MM.1S (cell line): ENCODE data around the gene ATP2B2.

ENCODE experiments used
- EZH2 ChIP-seq: fragments of 300-600 bp; sonication (generic); optimal IDR thresholded peaks from 2 replicates; pipeline ENCODE3; 2017; ENCODE audit warnings: low read depth, mild to moderate bottlenecking, antibody characterized with exemption, low read length, mixed read lengths
- EZH2phosphoT487 ChIP-seq: fragments of 300-600 bp; sonication (generic); IDR thresholded peaks from 2 replicates; pipeline ENCODE4 v1.6.1; 2018; ENCODE audit warnings: antibody characterized with exemption, low read length
- TF ChIP-seq, protein P1 (sequence below): fragments of 300-600 bp; sonication (generic); IDR thresholded peaks from 2 replicates; pipeline ENCODE4 v1.5.1; 2016; ENCODE audit warnings: antibody characterized with exemption, low read length, mixed read lengths

DNA sequence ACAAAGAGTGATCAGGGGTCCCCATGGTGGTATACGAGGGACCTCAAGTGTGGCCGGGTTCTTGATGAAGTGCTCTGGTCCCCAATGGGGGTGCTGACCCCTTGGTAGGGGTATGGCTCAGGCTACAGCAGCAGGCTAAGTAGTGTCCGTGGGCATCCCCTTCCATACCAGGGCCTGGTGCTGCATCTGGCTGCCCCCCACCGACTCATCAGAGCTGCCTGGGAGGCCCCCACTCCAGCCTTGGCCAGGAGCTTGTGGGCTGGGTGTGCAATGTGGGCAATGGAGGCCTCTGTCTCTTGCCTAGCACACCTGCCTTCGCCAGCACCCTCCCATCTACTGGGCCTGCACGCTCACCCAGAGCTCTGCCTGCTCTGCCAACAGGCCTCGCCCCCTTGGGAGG lies 125.4 kb downstream of the ATP2B2 start:
- TF ChIP-seq, protein P1, sequence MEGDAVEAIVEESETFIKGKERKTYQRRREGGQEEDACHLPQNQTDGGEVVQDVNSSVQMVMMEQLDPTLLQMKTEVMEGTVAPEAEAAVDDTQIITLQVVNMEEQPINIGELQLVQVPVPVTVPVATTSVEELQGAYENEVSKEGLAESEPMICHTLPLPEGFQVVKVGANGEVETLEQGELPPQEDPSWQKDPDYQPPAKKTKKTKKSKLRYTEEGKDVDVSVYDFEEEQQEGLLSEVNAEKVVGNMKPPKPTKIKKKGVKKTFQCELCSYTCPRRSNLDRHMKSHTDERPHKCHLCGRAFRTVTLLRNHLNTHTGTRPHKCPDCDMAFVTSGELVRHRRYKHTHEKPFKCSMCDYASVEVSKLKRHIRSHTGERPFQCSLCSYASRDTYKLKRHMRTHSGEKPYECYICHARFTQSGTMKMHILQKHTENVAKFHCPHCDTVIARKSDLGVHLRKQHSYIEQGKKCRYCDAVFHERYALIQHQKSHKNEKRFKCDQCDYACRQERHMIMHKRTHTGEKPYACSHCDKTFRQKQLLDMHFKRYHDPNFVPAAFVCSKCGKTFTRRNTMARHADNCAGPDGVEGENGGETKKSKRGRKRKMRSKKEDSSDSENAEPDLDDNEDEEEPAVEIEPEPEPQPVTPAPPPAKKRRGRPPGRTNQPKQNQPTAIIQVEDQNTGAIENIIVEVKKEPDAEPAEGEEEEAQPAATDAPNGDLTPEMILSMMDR, result no peak
- TF ChIP-seq EZH2phosphoT487 (no peak), EZH2 (no peak)
